Hepatocyte (in vitro differentiated cells): ENCODE data around the gene MAPRE2.

Experiments used
- CTCF ChIP-seq: fragments of 200-600 bp; sonication (generic); IDR thresholded peaks from 2 replicates; pipeline ENCODE4 v1.5.1; 2016; ENCODE audit warnings: antibody characterized with exemption, mild to moderate bottlenecking; ENCODE audit not compliant: poor library complexity
- EZH2 ChIP-seq: fragments of 200-600 bp; sonication (generic); IDR thresholded peaks from 2 replicates; pipeline ENCODE4 v1.6.1; 2016; ENCODE audit warnings: antibody characterized with exemption, mild to moderate bottlenecking, borderline replicate concordance
- EZH2phosphoT487 ChIP-seq: fragments of 200-600 bp; sonication (generic); IDR thresholded peaks from one replicate; pipeline ENCODE4 v1.6.1; 2018; ENCODE audit warnings: antibody characterized with exemption, mild to moderate bottlenecking, low read depth, moderate library complexity; ENCODE audit not compliant: unreplicated experiment, severe bottlenecking

GRCh38 chr18:35063875-35064690, 22.9 kb downstream of the MAPRE2 start:
- TF ChIP-seq CTCF (no peak), EZH2phosphoT487 (no peak), EZH2 (no peak)
